ENCODE results near the gene SEC14L3.
"Not testable (repeated sequence)": the region's sequence is repeated elsewhere in the genome, so short reads cannot be mapped to it uniquely, and the experiment has no call there.

SEC14L3 gene

DNA sequence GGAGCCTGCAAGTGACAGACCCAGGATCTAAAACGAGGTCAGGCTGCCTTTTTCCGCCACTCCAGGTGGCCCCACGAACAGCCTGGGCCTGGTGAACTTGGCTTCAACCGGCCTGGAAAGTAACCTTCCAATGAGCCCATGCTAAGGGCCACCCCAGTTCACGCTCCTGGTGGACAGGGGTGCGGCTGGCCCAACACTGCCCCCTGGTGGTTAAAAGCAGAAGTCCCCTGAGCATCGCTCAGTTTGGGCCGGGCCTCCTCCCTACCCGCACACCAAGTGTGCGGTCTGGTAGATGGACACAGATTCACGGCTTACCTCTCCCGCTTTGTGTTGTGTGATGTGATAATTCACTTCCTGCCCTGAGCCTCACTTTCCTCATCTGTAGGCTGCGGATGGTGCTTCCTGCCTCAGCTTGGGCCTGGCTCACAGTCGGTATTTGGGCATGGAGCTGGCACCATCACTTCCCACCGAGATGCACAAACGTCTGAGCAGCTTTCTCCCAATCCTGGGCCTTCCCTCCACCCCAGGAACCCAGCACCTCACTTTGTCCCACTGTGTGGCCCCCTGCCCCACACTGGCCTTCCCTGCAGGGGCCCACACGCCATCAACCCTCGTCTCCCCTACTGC, 13.7 kb upstream of the SEC14L3 start:
- peak in 1 of 2 experiments; percentile 37 for DNase-seq

DNA sequence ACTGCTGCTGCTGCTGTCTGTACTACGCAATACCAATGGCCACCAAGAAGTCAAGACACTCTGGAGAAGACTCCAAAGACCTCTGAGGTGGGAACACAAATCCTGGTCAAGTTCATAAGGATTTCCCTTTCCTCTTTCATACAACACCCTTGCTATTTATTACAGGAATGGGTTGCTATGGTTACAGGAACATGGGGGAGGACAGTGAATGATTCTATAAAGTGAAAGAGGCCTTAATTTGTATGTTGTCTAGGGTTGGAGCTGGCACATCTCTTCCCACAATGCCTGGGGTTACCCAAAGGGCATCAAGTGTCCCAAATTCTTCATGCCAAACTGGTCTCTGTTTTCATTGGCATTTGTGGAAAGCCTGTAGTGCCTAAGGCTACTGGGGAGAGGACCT, 11.4 kb upstream of the SEC14L3 start:
- peak in 1 of 2 experiments; percentile 1 for DNase-seq

DNA sequence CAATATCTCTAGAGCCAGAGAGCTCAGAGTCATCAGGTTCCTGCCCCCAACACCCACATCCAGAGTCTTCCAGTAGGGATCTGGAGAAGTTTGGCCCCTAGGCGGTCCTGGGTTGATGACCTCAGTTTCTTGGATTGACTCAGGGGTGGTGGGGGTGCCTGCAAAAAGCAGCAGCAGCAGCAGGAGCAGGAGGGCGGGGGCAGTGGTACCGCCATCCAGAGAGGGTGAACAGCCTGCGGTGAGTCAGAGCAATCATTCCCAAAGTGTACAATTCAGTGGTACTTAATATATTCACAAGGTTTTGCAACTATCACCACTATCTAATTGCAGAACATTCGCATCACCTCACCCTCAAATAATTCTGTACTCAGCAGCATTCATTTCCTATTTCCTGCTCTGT, 9.9 kb upstream of the SEC14L3 start:
- no peak for DNase-seq

DNA sequence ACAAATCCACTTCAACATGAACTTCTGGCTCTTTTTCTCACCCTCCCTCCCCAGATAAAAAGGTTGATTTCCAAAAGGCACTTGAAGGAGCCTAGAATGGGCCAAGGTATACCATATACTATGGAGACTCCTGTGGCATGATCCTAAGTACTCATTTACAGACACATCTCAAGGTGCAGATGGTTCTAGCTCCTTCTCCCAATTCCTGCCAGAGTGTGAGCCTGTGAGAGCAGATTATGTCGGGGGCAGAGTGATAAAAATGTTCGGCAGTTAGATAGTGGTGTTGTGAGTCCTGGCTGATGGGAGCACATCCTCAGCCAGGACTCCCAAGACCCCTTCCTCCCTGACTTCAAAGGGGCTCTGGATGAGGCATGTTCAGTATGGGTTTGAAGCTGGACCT, 8.2 kb upstream of the SEC14L3 start:
- DNase-seq, result no peak

DNA sequence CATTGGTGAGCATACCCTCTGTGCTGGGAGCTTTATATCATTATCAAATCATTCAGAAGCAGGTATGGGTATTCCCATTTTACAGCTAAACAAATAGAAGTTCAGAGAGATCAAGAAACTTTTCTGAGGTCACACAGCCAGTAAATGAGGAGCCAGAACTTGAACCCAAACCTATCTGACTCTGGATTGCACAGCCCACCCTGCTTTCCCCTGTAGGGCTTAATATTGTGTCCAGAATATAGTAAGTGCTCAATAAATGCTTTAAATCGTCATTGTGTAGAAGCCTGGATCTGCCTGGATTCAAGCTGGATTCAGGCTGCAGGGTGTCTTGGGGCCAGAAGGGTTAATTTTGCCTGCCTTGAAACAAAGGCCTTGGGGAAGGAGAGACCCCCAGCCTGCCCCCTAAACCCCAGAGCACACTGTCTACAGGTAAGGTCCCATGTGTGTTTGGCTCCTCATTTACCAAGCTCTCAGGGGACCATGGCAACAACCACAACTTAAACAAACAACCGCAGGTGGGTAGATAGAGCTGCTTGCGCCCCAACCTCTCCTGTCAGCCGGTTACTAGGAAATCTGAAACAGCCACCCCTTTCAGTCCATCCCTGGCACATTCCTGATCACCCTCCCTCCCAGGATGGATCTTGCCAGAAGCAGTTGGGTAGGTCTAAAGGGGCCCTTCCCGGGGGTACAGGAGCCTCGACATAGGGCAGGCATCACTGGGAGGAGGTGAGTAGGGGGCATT, 3.0 kb upstream of the SEC14L3 start:
- no peak for DNase-seq

DNA sequence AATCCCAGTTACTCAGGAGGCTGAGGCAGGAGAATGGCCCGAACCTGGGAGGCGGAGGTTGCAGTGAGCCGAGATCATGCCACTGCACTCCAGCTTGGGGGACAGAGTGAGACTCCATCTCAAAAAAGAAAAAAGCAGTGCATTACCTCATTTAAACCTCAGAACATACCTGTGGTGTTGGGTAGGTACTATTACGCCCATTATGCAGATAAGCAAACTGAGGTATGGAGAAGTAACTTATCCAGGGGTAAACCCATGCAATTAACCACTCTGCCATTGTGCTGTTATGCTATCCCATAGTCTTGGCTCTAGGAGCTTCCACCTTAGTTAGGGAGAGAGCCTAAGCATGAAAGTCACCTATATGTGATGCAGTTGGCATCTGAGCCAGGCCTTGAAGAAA, 2.3 kb upstream of the SEC14L3 start:
- no peak for DNase-seq

DNA sequence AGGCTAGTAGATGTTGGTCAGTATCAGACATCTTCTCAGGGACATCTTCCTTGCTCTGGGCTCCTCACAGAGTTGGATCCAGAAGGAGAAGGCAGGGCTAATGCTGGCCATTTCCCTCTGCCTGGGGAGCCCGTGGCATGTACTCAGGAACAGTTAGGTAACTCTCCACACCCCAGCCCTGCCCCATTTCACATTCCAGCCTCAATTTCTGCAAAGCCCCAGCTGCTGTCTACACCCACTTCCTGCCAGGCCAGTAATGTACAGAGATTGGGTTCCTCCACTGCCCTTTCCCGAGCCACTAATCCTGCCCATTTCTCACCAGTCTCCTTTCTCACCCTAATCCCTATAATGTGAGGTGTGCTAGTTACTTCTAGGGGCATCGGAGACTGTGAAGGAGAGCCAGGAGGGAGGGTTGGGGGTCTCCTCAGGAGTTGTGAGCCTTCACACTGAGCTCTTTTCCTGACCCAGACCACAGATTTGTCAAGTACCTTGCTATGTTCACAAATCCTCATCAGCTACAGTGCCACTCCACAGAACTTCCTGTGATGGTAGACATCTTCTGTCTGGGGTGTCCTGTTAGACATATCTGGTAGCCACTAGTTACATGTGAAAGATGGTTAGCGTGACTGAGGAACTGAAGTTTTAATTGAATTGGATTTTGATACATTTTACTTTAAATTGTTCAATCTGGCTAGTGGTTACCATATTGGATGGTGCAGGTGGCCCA, 1.3 kb upstream of the SEC14L3 start:
- no peak for DNase-seq

DNA sequence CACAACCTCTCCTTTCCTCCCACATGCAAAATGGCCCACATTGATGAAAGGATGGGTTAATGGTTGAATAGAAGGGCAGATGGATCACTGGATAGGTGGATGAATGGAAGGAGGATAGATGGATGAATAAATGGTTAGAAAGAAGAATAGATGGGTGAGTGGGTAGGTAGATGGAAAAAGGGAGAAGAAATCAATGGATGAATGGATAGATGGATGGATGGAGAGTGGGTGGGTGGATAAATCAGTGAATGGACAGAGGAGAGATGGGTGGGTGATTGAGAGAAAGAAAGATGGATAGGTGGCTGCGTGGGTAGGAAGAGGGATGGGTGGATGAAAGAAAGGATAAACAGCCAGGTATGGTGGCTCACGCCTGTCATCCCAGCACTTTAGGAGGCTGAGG, 1.2 kb downstream of the SEC14L3 start:
- DNase-seq, result no peak

DNA sequence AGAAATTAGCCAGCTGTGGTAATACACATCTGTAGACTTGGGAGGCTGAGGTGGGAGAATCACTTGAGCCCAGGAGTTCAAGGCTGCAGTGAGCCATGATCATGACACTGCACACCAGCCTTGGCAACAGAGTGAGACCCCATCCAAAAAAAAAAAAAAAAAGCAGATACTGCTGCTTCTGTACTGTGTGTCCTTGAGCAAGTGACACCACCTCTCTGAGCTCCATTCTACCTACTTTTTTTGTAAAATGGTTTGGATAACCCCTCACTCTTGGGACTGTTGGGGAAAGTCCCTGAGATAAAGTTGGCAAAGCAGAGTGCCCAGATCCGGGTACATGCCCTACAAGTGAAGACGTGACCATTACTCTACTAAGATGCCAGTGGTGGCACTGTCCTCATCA, 2.7 kb downstream of the SEC14L3 start:
- no peak for DNase-seq

DNA sequence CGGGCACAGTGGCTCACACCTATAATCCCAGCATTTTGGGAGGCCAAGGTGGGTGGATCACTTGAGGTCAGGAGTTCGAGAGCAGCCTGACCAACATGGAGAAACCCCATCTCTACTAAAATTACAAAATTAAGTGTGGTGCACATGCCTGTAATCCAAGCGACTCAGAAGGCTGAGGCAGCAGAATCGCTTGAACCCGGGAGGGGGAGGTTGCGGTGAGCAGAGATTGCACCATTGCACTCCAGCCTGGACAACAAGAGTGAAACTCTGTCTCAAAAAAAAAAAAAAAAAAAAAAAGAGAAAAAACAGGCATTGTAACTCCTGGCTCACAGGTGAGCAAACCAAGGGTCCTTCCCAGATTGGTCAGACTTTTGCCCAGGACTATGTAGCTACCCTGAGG, 11.3 kb downstream of the SEC14L3 start:
- not testable (repeated sequence) for DNase-seq

DNA sequence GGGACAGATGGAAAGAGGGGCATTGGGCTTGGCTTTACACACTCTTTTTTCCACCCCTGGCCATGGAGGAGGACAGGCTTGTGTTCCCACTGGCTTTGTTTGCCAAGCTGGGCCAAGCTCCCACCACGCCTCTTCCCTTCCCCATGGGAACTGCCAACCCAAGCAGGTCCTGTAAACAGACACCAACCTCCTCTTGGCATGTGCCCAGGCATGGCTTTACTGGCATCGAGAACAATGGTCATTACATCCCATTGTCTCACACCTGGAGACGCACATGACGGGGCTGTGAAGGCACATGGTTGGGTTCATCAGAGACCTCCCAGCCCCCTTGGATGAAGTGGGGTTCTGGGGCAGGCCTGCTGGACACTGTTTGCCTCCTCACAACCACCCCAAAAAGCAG, 11.7 kb downstream of the SEC14L3 start:
- no peak for DNase-seq

DNA sequence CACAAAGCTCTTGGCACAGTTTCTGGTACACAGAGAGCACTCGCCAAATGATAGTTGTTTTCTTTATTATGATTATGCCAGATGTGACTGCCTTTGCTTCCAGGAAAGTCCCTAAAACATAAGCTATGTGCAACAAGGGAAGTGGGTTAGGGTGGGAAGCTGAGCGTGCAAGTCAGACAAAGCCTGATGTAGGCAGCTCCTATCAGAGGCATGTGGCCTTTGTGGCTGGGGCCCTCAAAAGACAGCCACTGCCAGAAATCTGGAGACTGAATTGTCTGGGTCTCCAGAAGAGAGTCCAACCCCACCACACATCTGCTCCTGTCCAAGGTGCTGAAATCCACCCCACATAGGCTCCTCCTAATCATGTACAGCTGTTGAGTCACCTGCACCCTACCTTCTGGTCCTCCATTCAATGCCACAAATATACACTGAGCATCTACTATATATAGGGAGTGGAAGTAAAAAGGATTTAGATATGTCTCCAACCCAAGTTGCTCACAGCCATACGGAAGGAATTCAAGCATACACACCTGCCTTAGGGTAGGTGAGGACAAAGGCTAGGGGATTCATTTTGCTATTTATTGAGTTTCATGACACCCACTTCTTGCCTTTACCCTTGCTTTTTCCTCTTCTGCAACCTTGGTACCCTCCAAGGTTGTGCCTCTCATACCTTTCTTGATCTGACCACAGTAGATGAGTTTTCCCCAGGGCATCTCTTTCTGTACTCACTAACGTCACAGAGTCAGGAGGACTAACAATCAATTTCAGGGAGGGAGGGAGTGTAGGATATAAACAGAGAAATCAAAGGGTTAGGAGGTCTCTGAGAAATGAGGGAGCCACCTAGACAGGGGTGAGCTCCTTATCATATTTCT, 12.4 kb downstream of the SEC14L3 start:
- no peak for DNase-seq

DNA sequence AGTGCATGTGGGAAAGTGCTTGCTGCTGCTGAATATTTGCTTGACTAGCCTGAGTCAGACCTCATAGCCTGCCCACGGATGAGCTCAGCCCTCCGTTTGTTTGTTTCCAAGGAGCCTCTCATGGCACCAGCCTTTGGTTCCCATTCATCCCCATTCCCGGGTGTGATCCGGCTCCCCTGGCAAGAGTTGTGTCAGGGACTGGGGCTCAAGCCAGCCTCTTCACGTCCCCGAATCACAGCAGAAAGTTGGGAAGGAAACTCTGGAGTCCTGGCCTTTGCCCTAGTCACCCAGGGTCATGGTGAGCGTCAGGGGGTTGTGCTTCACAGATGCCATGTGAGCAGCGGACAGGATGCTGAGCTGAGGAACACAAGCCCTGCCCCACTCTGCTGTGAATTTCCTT, 13.8 kb downstream of the SEC14L3 start:
- DNase-seq, result no peak

DNA sequence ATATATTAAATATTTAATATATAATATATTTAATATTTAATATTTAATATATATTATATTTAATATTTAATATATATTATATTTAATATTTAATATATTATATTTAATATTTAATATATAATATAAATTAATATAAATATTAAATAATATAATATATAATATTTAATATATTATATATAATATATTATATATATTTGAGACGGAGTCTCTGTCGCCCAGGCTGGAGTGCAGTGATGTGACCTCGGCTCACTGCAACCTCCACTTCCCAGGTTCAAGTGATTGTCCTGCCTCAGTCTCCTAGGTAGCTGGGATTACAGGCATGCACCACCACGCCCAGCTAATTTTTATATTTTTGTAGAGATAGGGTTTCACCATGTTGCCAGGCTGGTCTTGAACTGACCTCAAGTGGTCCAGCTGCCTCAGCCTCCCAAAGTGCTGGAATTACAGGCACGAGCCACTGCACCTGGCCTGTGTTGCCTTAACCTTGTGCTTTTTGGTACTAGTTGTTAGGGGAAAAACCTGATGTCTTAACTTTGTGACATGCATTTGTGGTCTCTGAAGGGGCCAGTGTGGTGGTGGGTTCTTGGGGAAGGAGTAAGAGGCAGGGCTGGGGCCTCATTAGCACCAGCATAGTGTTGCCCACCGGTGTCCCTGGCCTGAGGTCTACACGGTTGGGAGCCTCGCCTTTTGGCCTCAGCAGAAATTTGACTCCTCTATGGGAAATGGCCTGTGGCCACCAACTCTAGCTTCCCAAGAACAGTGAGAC, 16.6 kb downstream of the SEC14L3 start:
- DNase-seq, result no peak

DNA sequence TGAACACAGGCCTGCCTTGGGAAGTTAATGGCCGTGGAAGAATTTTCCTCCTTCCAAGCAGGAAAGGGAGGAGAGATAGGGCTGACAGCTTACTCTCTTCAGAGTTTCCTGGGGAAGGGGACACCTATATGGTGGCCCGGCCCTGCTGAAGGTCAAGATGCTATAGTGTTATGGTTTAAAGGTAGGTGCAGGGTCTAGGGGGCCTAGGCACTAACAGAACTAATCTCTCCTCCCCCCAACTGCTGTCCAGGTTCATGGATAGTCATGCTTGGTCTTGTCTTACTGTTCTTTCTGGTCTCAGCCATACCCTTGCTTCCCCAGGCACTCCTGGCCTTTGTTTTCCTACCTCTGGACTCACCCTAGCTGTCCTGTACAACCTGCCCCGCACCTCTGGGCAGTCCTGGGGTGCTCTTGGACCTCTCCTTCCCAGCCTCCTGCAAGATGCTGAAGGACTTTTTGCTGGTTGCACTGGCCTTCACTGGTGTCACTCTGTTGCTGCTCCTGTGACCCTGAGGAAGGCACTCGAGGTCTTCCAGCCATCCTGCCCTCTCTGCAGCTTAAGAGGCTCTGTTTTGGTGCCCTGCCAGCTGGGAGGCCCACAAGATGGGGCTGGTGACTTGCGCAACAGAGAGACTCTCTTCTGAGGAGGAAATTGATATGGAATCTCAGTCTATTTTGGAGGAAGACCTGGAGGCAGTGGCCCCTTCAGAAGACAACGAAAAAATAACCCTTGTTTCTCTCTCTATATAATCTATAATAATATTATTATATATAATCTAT, 17.9 kb downstream of the SEC14L3 start:
- DNase-seq, result no peak

DNA sequence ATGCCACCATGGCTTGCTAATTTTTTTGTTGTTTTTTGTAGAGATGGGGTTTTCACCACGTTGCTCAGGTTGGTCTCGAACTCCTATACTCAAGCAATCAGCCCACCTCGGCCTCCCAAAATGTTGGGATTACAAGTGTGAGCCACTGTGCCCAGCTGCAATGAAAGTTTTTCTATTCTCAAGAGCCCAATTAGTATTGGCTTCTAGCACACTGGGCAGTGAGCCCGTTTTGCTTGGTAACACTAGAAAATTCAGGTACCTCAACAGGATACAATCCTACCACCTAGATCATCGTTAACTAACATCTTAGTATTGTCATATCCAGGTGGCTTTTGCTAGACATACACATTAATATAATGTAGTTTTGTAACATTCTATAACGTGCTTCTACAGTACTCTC, 19.0 kb downstream of the SEC14L3 start:
- DNase-seq, result no peak

DNA sequence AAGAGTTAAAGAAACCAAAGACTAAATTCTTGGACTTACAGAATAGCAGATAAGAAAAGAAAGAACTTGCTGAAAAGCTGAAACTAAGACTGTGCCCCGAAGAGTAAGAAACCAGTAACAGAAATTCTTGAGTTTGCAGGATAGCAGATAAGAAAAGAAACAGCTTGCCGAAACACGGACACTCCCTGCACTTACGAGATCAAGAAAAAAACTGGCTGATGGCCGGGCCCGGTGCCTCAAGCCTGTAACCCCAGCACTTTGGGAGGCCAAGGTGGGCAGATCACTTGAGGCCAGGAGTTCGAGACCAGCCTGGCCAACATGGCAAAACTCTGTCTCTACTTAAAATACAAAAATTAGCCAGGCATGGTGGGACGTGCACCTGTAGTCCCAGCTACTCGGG, 20.3 kb downstream of the SEC14L3 start:
- DNase-seq, result not testable (repeated sequence)

DNA sequence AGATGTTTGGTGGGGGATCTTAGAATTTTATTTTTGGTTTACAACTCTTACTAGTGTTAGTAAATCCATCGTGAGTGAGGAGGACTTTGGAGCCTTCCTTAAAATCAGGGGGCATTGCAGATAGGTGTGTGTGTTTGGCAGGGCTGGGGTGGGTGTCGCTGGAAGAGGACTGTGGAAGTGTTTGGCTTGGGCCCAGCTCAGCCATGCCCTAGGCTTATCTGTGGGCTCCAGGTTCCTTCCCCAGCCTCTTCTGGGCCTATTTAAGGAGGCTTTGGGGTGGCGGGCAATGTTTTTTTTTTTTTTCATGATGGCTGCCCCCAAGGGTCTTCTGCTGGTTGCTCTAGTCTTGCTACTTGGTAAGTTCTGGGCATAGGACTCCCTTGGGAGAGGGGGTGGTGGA, 24.2 kb downstream of the SEC14L3 start:
- DNase-seq, result no peak

DNA sequence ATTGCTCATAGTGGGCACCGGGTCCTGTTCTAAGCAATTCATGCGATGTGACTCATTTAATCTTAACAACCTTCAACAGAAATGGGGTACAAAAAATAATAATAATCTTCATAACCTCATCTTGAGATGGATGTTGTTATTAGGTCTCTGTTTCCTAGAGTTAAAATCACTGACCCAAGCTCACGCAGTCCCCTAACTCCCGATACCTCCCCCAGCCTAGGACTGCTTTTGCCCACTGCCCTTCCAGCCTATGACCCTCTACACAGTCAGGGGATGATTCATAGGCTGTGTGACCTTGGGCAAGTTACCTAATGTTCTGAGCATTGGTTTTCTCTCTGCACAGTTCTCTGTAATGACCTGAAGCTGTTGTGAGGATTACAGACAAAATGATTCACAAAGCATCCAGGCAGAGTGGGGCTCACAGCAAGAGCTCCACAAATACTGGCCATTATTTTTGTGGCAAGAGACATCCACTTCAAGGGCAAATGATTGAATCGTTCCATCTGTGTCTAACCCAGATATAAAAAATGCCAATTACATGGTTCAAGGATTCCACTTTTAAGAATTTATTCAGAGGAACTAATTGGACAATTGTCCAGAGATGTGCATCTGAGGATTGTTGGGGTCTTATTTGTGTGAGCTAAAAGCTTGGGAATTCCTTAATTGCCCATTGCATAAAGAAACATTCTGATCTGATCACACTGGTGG, 26.2 kb downstream of the SEC14L3 start:
- DNase-seq, result no peak

DNA sequence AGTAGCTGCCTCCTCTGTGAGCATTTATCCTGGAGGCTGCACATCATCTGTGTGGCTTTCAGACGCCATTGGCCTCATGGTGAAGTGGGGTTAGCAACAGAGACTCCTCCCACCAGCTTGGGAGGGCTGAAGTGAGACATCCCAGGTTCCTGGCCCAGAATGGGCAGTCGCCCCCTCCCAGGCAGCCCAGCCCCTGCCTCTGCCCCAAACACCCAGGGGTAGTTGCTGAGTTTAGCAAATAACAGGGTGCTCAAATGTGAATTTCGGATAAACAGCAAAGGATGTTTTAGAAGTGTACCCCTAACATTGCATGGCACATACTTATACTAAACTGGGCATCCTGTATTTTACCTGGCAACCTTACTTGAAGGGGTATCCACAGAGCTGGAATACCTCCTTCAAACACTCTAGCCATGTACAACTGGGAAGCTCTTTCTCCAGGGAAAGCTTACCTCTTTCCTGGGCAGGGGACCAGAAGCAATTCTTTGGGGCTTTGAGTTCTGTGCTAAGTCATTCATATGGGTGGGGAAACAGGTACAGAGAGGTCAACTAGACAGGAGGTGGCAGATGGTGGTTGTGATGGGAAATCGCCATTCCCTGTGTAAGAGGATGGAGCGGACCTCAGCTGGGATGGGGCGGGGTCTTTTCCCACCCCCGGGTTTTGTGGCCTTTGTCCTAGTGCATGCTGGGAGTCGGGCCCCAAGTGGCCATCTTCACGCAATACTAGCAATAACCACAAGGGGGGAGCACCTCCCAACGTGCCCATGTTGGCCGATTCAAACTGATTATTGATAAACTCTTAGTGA, 27.0 kb downstream of the SEC14L3 start:
- peak in 1 of 2 experiments; percentile 42 for DNase-seq

Measured in SW 1271 (cell line).